ENCODE data around the gene ZNF860.

ZNF860 gene

GRCh38 chr3:31981206-31982181, at the start of gene ZNF860, which contains the start of gene OSBPL10:
ZNF860 (plus strand) TSS chr3:31981750; CDS start chr3:31989080, 7,330 bp downstream.
OSBPL10 (minus strand) TSS chr3:31981262; CDS start chr3:31981179, 83 bp downstream.
- DNase-seq = peak in 1 of 2 donors; percentile 23

- no peak for DNase-seq
Observed at GRCh38 chr3:31932990-31933389, 48.6 kb upstream of the ZNF860 start.

GRCh38 chr3:31934018-31934417, 47.5 kb upstream of the ZNF860 start:
- DNase-seq = no peak

- DNase-seq = no peak
Observed at GRCh38 chr3:31934866-31935265, 46.7 kb upstream of the ZNF860 start.

- no peak for DNase-seq
Observed at GRCh38 chr3:31936420-31937060, 45.0 kb upstream of the ZNF860 start.

GRCh38 chr3:31937225-31937624, 44.3 kb upstream of the ZNF860 start:
- no peak for DNase-seq

GRCh38 chr3:31942446-31942845, 39.1 kb upstream of the ZNF860 start:
- DNase-seq = no peak

GRCh38 chr3:31943041-31943440, 38.5 kb upstream of the ZNF860 start:
- DNase-seq = no peak

- DNase-seq = no peak
Observed at GRCh38 chr3:31945738-31946052, 35.9 kb upstream of the ZNF860 start.

- DNase-seq = no peak
Observed at GRCh38 chr3:31946484-31947081, 35.0 kb upstream of the ZNF860 start.

- no peak for DNase-seq
Observed at GRCh38 chr3:31947162-31947561, 34.4 kb upstream of the ZNF860 start.

GRCh38 chr3:31947671-31948091, 33.9 kb upstream of the ZNF860 start:
- DNase-seq = no peak

GRCh38 chr3:31948280-31948679, 33.3 kb upstream of the ZNF860 start:
- DNase-seq = no peak

GRCh38 chr3:31952205-31952604, 29.3 kb upstream of the ZNF860 start:
- DNase-seq = no peak

- DNase-seq = no peak
Observed at GRCh38 chr3:31953091-31953490, 28.5 kb upstream of the ZNF860 start.

GRCh38 chr3:31953636-31954035, 27.9 kb upstream of the ZNF860 start:
- no peak for DNase-seq

GRCh38 chr3:31955581-31955980, 26.0 kb upstream of the ZNF860 start:
- DNase-seq = no peak

GRCh38 chr3:31957106-31957505, 24.4 kb upstream of the ZNF860 start:
- no peak for DNase-seq

GRCh38 chr3:31958701-31959152, 22.8 kb upstream of the ZNF860 start:
- no peak for DNase-seq

GRCh38 chr3:31959251-31959650, 22.3 kb upstream of the ZNF860 start:
- no peak for DNase-seq

- DNase-seq = no peak
Observed at GRCh38 chr3:31959951-31960792, 21.4 kb upstream of the ZNF860 start.

GRCh38 chr3:31960793-31961431, 20.6 kb upstream of the ZNF860 start:
- no peak for DNase-seq

Measured in stimulated activated CD4-positive, alpha-beta T cell treated with anti-CD3 and anti-CD28 coated beads, Interleukin-2, amount 100 ng/mL, for 48 hours (primary cell).